Stomach (tissue), 4 donors: Measurements from ENCODE around the gene UBR4.

ENCODE experiments used
- CTCF ChIP-seq, 7 experiments: fragments of 450-650 bp in 4 of 7; fragments of 200-600 bp in 3 of 7; sonication (generic) in 3 of 7; IDR thresholded peaks; one replicate each; pipeline ENCODE4 v1.5.1; 2016 to 2019; ENCODE audit warnings: antibody characterized with exemption in 7 of 7, control low read depth in 2 of 7, mild to moderate bottlenecking in 1 of 7
- POLR2AphosphoS5 ChIP-seq, 3 donors: sonication (generic); formaldehyde crosslinking; IDR thresholded peaks; one replicate each; pipeline ENCODE4 v1.6.1; 2016; ENCODE audit warnings: antibody characterized with exemption in 3 of 3

- TF ChIP-seq CTCF (IDR thresholded peaks at IDR 0.05) (no peak), POLR2AphosphoS5 (IDR thresholded peaks at IDR 0.05) (no peak)
Observed at GRCh38 chr1:19219451-19219850, 9.4 kb upstream of the UBR4 start.
